Keratinocyte (primary cell): ENCODE results near the gene C15orf61. TPM values are rescaled to one million over a fixed set of nuclear protein-coding genes. Genes with fewer than 3 reads are reported as not detected.

Experiments used
- DNase-seq: peaks from one replicate; pipeline ENCODE4 v3.0.0-alpha.2; 2011; ENCODE audit warnings: low read depth, missing footprints, low spot score
- FAIRE-seq: peaks from 2 replicates; lab custom pipeline; 2011; peaks lifted over from hg19 to GRCh38; lab: Jason Lieb, UNC
- H2AFZ ChIP-seq: 2 replicates; pipeline ENCODE4 v1.6.0; 2012; ENCODE audit warnings: low read length, control low read depth, inconsistent platforms; ENCODE audit not compliant: control insufficient read depth
- H3K27ac ChIP-seq: 2 replicates; pipeline ENCODE4 v1.5.1; 2011; ENCODE audit warnings: low read length; ENCODE audit not compliant: control insufficient read depth, insufficient read depth
- H3K27me3 ChIP-seq: 3 replicates; pipeline ENCODE4 v1.6.0; 2011; ENCODE audit warnings: low read length; ENCODE audit not compliant: control insufficient read depth, insufficient read depth; ENCODE audit errors: extremely low read depth
- H3K36me3 ChIP-seq, 2 experiments: 2 replicates in 1 of 2; 3 replicates in 1 of 2; pipeline ENCODE4 v1.5.1; 2011; ENCODE audit warnings: low read length in 2 of 2, mild to moderate bottlenecking in 1 of 2; ENCODE audit not compliant: control insufficient read depth in 2 of 2, insufficient read depth in 2 of 2; ENCODE audit errors: extremely low read depth in 1 of 2
- H3K4me1 ChIP-seq: 3 replicates; pipeline ENCODE4 v1.5.1; 2011; ENCODE audit warnings: low read length; ENCODE audit not compliant: control insufficient read depth, insufficient read depth; ENCODE audit errors: extremely low read depth
- H3K4me2 ChIP-seq: 3 replicates; pipeline ENCODE4 v1.6.0; 2011; ENCODE audit warnings: low read depth, low read length; ENCODE audit not compliant: control insufficient read depth, insufficient read depth; ENCODE audit errors: extremely low read depth
- H3K4me3 ChIP-seq, 3 experiments: fragments of 200-600 bp in 1 of 3; sonication (generic) in 1 of 3; 2 replicates in 2 of 3; 3 replicates in 1 of 3; pipeline ENCODE4 v1.5.1; 2011 to 2016; ENCODE audit warnings: low read length in 3 of 3, mild to moderate bottlenecking in 3 of 3, control low read depth in 2 of 3, inconsistent platforms in 1 of 3, low read depth in 1 of 3, mixed read lengths in 1 of 3, mixed run types in 1 of 3, moderate library complexity in 1 of 3; ENCODE audit not compliant: control insufficient read depth in 2 of 3, insufficient read depth in 2 of 3; ENCODE audit errors: extremely low read depth in 1 of 3
- H3K79me2 ChIP-seq: 2 replicates; pipeline ENCODE4 v1.6.0; 2012; ENCODE audit warnings: low read length; ENCODE audit not compliant: control insufficient read depth, insufficient read depth
- H3K9ac ChIP-seq: 3 replicates; pipeline ENCODE4 v1.6.0; 2011; ENCODE audit warnings: low read length; ENCODE audit not compliant: control insufficient read depth, insufficient read depth; ENCODE audit errors: extremely low read depth
- H3K9me1 ChIP-seq: 3 replicates; pipeline ENCODE4 v1.6.0; 2011; ENCODE audit warnings: low read length; ENCODE audit not compliant: control insufficient read depth, insufficient read depth; ENCODE audit errors: extremely low read depth
- H3K9me3 ChIP-seq: 2 replicates; pipeline ENCODE4 v1.5.1; 2012; ENCODE audit warnings: low read depth, low read length; ENCODE audit not compliant: control insufficient read depth
- H4K20me1 ChIP-seq: 3 replicates; pipeline ENCODE4 v1.6.0; 2011; ENCODE audit warnings: low read length; ENCODE audit not compliant: control insufficient read depth, insufficient read depth; ENCODE audit errors: extremely low read depth
- CTCF ChIP-seq, 3 experiments: IDR thresholded peaks in 1 of 3; conservative IDR thresholded peaks in 1 of 3; optimal IDR thresholded peaks in 1 of 3; 2 replicates in 2 of 3; 3 replicates in 1 of 3; pipeline versions ENCODE3 to v1.5.1; 2011; ENCODE audit warnings: low read length in 3 of 3, mild to moderate bottlenecking in 3 of 3, moderate library complexity in 2 of 3, control low read depth in 1 of 3, inconsistent platforms in 1 of 3; ENCODE audit not compliant: insufficient read depth in 2 of 3; ENCODE audit errors: extremely low read depth in 1 of 3
- EZH2 ChIP-seq: IDR thresholded peaks from one replicate; pipeline ENCODE4 v1.6.1; 2012; ENCODE audit warnings: inconsistent platforms, mild to moderate bottlenecking, low read length, moderate library complexity
- dilution Hi-C: fragments of 300-500 bp; cut with MboI; formaldehyde crosslinking; loops from one replicate; pipeline ENCODE4 v1.7.0; 2020; ENCODE audit warnings: low sequenced_read_pairs; ENCODE audit not compliant: extremely low pct_ligation_motif_present
- polyA plus RNA-seq, 5 experiments: library from polyadenylated mRNA; depleted of rRNA in 3 of 5; stranded (reverse) in 3 of 5; stranded (forward) in 1 of 5; unstranded in 1 of 5; fragments of >200 nt; gene quantifications; 1 replicate in 1 of 5; 2 replicates in 3 of 5; 3 replicates in 1 of 5; pipeline versions ENCODE4 v1.2.1 to v1.2.3, GENCODE V29; 2011 to 2012; ENCODE audit warnings: missing spikeins in 2 of 5, low read depth in 1 of 5, low replicate concordance in 1 of 5

The C15orf61 gene
- polyA plus RNA-seq, 1 donor (not counting 4 experiments of a cell fraction or from before 2014, with no cell fraction given), result 2.6 TPM

GRCh38 chr15:67505675-67506572 lies 15.0 kb upstream of the C15orf61 start:
- H3K9me1 ChIP-seq, result peaks cover 2% of the 10 kb centered on the region

GRCh38 chr15:67506775-67507747 lies 13.9 kb upstream of the C15orf61 start:
- Histone ChIP-seq H4K20me1 (no peaks in the 10 kb centered on the region), H3K4me2 (no peak overlapping the region), H3K27me3 (no peaks in the 10 kb centered on the region), H3K27ac (no peak overlapping the region), H3K9me3 (no peaks in the 10 kb centered on the region), H3K36me3 (no peaks in the 10 kb centered on the region), H3K9me1 (peaks cover 2% of the 10 kb centered on the region), H3K9ac (no peak overlapping the region), H3K4me3 (no peak overlapping the region), H3K79me2 (no peaks in the 10 kb centered on the region), H3K4me1 (peaks cover 8% of the 10 kb centered on the region), H2AFZ (no peak overlapping the region)
- dilution Hi-C loops, result no loop called here
- TF ChIP-seq CTCF (optimal IDR thresholded peaks at IDR 0.05 in 1 of 3, IDR thresholded peaks at IDR 0.05 in 1 of 3, conservative IDR thresholded peaks at IDR 0.05 in 1 of 3; ENCODE audit: extremely low read depth in 1 of 3, insufficient read depth in 2 of 3, low read length in 3 of 3), result no peak
- TF ChIP-seq EZH2, result no peak
- DNase-seq (no peak), FAIRE-seq (no peak)

More at GRCh38 chr15:67505675-67506572, 15.0 kb upstream of the C15orf61 start:
- TF ChIP-seq CTCF (optimal IDR thresholded peaks at IDR 0.05 in 1 of 3, IDR thresholded peaks at IDR 0.05 in 1 of 3, conservative IDR thresholded peaks at IDR 0.05 in 1 of 3; ENCODE audit: extremely low read depth in 1 of 3, insufficient read depth in 2 of 3, low read length in 3 of 3) (no peak), EZH2 (no peak)
- H3K27ac ChIP-seq, result no peak overlapping the region
- H3K9me3 ChIP-seq, result no peaks in the 10 kb centered on the region
- peaks cover 5% of the 10 kb centered on the region for H3K4me1 ChIP-seq
- DNase-seq (no peak), FAIRE-seq (no peak)
- no peak overlapping the region for H3K4me3 ChIP-seq
- no peaks in the 10 kb centered on the region for H3K79me2 ChIP-seq
- no peak overlapping the region for H3K9ac ChIP-seq
- no peak overlapping the region for H3K4me2 ChIP-seq
- no peak overlapping the region for H2AFZ ChIP-seq
- H3K27me3 ChIP-seq, result no peaks in the 10 kb centered on the region
- dilution Hi-C loops, result no loop called here
- no peaks in the 10 kb centered on the region for H3K36me3 ChIP-seq
- no peaks in the 10 kb centered on the region for H4K20me1 ChIP-seq
